Bone marrow (tissue), 2 donors: ENCODE measurements around the gene HYAL2.

Experiments used
- DNase-seq, 2 donors: peaks; one replicate each; lab custom pipeline; 2025; lab: John Stamatoyannopoulos, UW

Gene HYAL2

GRCh38 chr3:50322386-50323091 is at the start of gene HYAL2:
TSS of gene HYAL2 (minus strand) at chr3:50322745. CDS start at chr3:50320489, 2,256 bp downstream.
- no peak for DNase-seq

GRCh38 chr3:50371133-50371685 is 48.7 kb upstream of the HYAL2 start:
- DNase-seq = no peak

- DNase-seq = no peak
These were observed 48.0 kb upstream of the HYAL2 start for GRCh38 chr3:50370594-50370993.

- no peak for DNase-seq
These were observed 46.6 kb upstream of the HYAL2 start for GRCh38 chr3:50369012-50369670.

- no peak for DNase-seq
These were observed 43.3 kb upstream of the HYAL2 start for GRCh38 chr3:50365842-50366220.

- DNase-seq = peak; percentile 46 to 66
These were observed 42.7 kb upstream of the HYAL2 start for GRCh38 chr3:50365080-50365841.

GRCh38 chr3:50364573-50365079 is 42.1 kb upstream of the HYAL2 start:
- no peak for DNase-seq

- DNase-seq = no peak
These were observed 37.2 kb upstream of the HYAL2 start for GRCh38 chr3:50359760-50360110.

GRCh38 chr3:50358911-50359759 is 36.6 kb upstream of the HYAL2 start, which contains the start of gene TMEM115:
TSS of gene TMEM115 (minus strand) at chr3:50359521. CDS start at chr3:50359063, 458 bp downstream.
- peak; percentile 64 to 97 for DNase-seq

- DNase-seq = no peak
These were observed 35.9 kb upstream of the HYAL2 start for GRCh38 chr3:50358355-50358910.

GRCh38 chr3:50357481-50357880 is 34.9 kb upstream of the HYAL2 start:
- no peak for DNase-seq

- DNase-seq = no peak
These were observed 34.0 kb upstream of the HYAL2 start for GRCh38 chr3:50356553-50356952.

- no peak for DNase-seq
These were observed 33.4 kb upstream of the HYAL2 start for GRCh38 chr3:50355829-50356552.

- DNase-seq = no peak
These were observed 32.3 kb upstream of the HYAL2 start for GRCh38 chr3:50354850-50355249.

- DNase-seq = no peak
These were observed 31.7 kb upstream of the HYAL2 start for GRCh38 chr3:50354186-50354764.

GRCh38 chr3:50353245-50354004 is 30.9 kb upstream of the HYAL2 start:
- DNase-seq = no peak

- peak in 1 of 2 donors; percentile 49 for DNase-seq
These were observed 30.2 kb upstream of the HYAL2 start for GRCh38 chr3:50352781-50353180.

- DNase-seq = no peak
These were observed 28.8 kb upstream of the HYAL2 start for GRCh38 chr3:50351323-50351697.
